Endothelial cell of umbilical vein (primary cell): ENCODE results near the gene PLEKHJ1. TPM values are rescaled to one million over a fixed set of nuclear protein-coding genes. Genes with fewer than 3 reads are reported as not detected.

Source experiments
- BruUV-seq: library from RNA; stranded (reverse); fragments of 400-500 nt; replicated peaks from 2 replicates; lab custom pipeline; 2021; lab: Mats Ljungman, UMichigan
- CTCF ChIA-PET: fragments of 300-600, 350-600 bp; sonication (Branson Sonifier 250); formaldehyde crosslinking; loops from one replicate; lab custom pipeline; 2021; ENCODE audit warnings: antibody characterized with exemption, inconsistent platforms; lab: Charles Lee
- POLR2A ChIA-PET: fragments of 300-600, 350-600 bp; sonication (Branson Sonifier 250); formaldehyde crosslinking; loops from one replicate; lab custom pipeline; 2021; ENCODE audit warnings: antibody characterized with exemption, inconsistent platforms; lab: Charles Lee
- DNase-seq: peaks from one replicate; pipeline ENCODE4 v3.0.0-alpha.2; 2011; ENCODE audit warnings: low read depth, low spot score
- FAIRE-seq: peaks from 2 replicates; lab custom pipeline; 2011; peaks lifted over from hg19 to GRCh38; lab: Jason Lieb, UNC
- H2AFZ ChIP-seq: 2 replicates; pipeline ENCODE4 v1.6.0; 2012; ENCODE audit warnings: low read depth, low read length, control low read depth, inconsistent platforms
- H3K27ac ChIP-seq: 2 replicates; pipeline ENCODE4 v1.5.1; 2011; ENCODE audit warnings: low read depth, mild to moderate bottlenecking, control low read depth, low read length, moderate library complexity; ENCODE audit not compliant: insufficient read depth
- H3K27me3 ChIP-seq, 2 experiments: 2 replicates each; pipeline versions ENCODE4 v1.6.0 to v1.6.1; 2011; ENCODE audit warnings: low read length in 2 of 2, mixed read lengths in 1 of 2; ENCODE audit not compliant: control insufficient read depth in 2 of 2, insufficient read depth in 2 of 2
- H3K36me3 ChIP-seq, 2 experiments: 2 replicates in 1 of 2; 3 replicates in 1 of 2; pipeline ENCODE4 v1.5.1; 2011; ENCODE audit warnings: low read length in 2 of 2, mild to moderate bottlenecking in 1 of 2, moderate library complexity in 1 of 2; ENCODE audit not compliant: control insufficient read depth in 2 of 2, insufficient read depth in 2 of 2; ENCODE audit errors: extremely low read depth in 1 of 2
- H3K4me1 ChIP-seq: 3 replicates; pipeline ENCODE4 v1.5.1; 2011; ENCODE audit warnings: mild to moderate bottlenecking, low read length; ENCODE audit not compliant: control insufficient read depth, insufficient read depth; ENCODE audit errors: extremely low read depth
- H3K4me2 ChIP-seq: 2 replicates; pipeline ENCODE4 v1.6.1; 2011; ENCODE audit warnings: low read length, control low read depth, mixed read lengths; ENCODE audit not compliant: insufficient read depth
- H3K4me3 ChIP-seq, 3 experiments: fragments of 200-600 bp in 1 of 3; sonication (generic), shearing (Covaris generic) in 1 of 3; replicated peaks in 1 of 3; 2 replicates each; pipeline ENCODE4 v1.5.1; 2011 to 2016; ENCODE audit warnings: control low read depth in 3 of 3, low read length in 3 of 3, mild to moderate bottlenecking in 2 of 3, inconsistent platforms in 1 of 3, low read depth in 1 of 3, moderate library complexity in 1 of 3; ENCODE audit not compliant: insufficient read depth in 1 of 3
- H3K79me2 ChIP-seq: 2 replicates; pipeline ENCODE4 v1.6.0; 2012; ENCODE audit warnings: low read length, inconsistent platforms; ENCODE audit not compliant: control insufficient read depth, insufficient read depth
- H3K9ac ChIP-seq: replicated peaks from 2 replicates; pipeline ENCODE3; 2011; ENCODE audit warnings: low read length, control low read depth; ENCODE audit not compliant: insufficient read depth; ENCODE audit errors: extremely low read depth
- H3K9me1 ChIP-seq: replicated peaks from 3 replicates; pipeline ENCODE4 v1.6.0; 2011; ENCODE audit warnings: mild to moderate bottlenecking, low read length; ENCODE audit not compliant: control insufficient read depth, insufficient read depth; ENCODE audit errors: extremely low read depth
- H3K9me3 ChIP-seq: replicated peaks from 2 replicates; pipeline ENCODE4 v1.5.1; 2012; ENCODE audit warnings: low read length, inconsistent platforms; ENCODE audit not compliant: control insufficient read depth, insufficient read depth
- H4K20me1 ChIP-seq: replicated peaks from 2 replicates; pipeline ENCODE3; 2011; ENCODE audit warnings: mild to moderate bottlenecking, low read length; ENCODE audit not compliant: control insufficient read depth, insufficient read depth; ENCODE audit errors: extremely low read depth
- EZH2 ChIP-seq: IDR thresholded peaks from 2 replicates; pipeline ENCODE4 v1.6.1; 2012; ENCODE audit warnings: borderline replicate concordance, low read depth, mild to moderate bottlenecking, moderate library complexity, low read length, inconsistent platforms; ENCODE audit not compliant: severe bottlenecking
- FOS ChIP-seq: IDR thresholded peaks from 2 replicates; pipeline ENCODE4 v1.6.1; 2011; ENCODE audit warnings: mild to moderate bottlenecking, low read length, moderate library complexity, borderline replicate concordance; ENCODE audit not compliant: insufficient read depth
- dilution Hi-C: fragments of 300-500 bp; cut with MboI; formaldehyde crosslinking; loops from one replicate; pipeline ENCODE4 v1.15.0; 2019; ENCODE audit warnings: low sequenced_read_pairs; ENCODE audit not compliant: extremely low pct_ligation_motif_present
- intact Hi-C: fragments of 100-400 bp; cut with micrococcal nuclease; formaldehyde crosslinking; loops from one replicate; pipeline ENCODE4 v1.10.0; 2022
- polyA plus RNA-seq, 4 experiments: library from polyadenylated mRNA; depleted of rRNA in 3 of 4; stranded (reverse) in 3 of 4; unstranded in 1 of 4; fragments of >200 nt; gene quantifications; 2 replicates each; pipeline versions ENCODE4 v1.2.1 to v1.2.3, GENCODE V29; 2011 to 2012; ENCODE audit warnings: missing spikeins in 1 of 4
- total RNA-seq: library from RNA; stranded (reverse); gene quantifications from 2 replicates; pipeline ENCODE4 v1.2.3, GENCODE V29; 2021
- TF ChIP-seq, protein P1 (sequence below), 2 donors: IDR thresholded peaks; 1 replicate in 1 of 2; 2 replicates in 1 of 2; pipeline ENCODE4 v1.5.1; 2011; ENCODE audit warnings: low read length in 2 of 2, mild to moderate bottlenecking in 2 of 2, moderate library complexity in 2 of 2, control low read depth in 1 of 2, inconsistent platforms in 1 of 2, low read depth in 1 of 2; ENCODE audit not compliant: insufficient read depth in 1 of 2; ENCODE audit errors: extremely low read depth in 1 of 2

The PLEKHJ1 gene
- total and polyA plus RNA-seq, 2 donors (not counting 3 experiments of a cell fraction or from before 2014, with no cell fraction given), result 82.4 to 115 TPM

- Histone ChIP-seq H3K9me1 (no peaks in the 10 kb centered on the region), H3K9ac (no peak overlapping the region), H3K27me3 (peaks cover 22 to 40% of the 10 kb centered on the region in 2 experiments), H3K4me3 (no peak overlapping the region), H4K20me1 (no peaks in the 10 kb centered on the region), H3K4me2 (no peak overlapping the region), H2AFZ (no peak overlapping the region), H3K4me1 (peaks cover 16% of the 10 kb centered on the region), H3K27ac (no peak overlapping the region), H3K9me3 (no peaks in the 10 kb centered on the region), H3K36me3 (peaks cover 9 to 17% of the 10 kb centered on the region in 2 experiments), H3K79me2 (no peaks in the 10 kb centered on the region)
- POLR2A ChIA-PET, result no interaction called here
- TF ChIP-seq, protein P1, sequence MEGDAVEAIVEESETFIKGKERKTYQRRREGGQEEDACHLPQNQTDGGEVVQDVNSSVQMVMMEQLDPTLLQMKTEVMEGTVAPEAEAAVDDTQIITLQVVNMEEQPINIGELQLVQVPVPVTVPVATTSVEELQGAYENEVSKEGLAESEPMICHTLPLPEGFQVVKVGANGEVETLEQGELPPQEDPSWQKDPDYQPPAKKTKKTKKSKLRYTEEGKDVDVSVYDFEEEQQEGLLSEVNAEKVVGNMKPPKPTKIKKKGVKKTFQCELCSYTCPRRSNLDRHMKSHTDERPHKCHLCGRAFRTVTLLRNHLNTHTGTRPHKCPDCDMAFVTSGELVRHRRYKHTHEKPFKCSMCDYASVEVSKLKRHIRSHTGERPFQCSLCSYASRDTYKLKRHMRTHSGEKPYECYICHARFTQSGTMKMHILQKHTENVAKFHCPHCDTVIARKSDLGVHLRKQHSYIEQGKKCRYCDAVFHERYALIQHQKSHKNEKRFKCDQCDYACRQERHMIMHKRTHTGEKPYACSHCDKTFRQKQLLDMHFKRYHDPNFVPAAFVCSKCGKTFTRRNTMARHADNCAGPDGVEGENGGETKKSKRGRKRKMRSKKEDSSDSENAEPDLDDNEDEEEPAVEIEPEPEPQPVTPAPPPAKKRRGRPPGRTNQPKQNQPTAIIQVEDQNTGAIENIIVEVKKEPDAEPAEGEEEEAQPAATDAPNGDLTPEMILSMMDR (IDR thresholded peaks at IDR 0.05; ENCODE audit: extremely low read depth in 1 of 2, insufficient read depth in 1 of 2, low read depth in 1 of 2, low read length in 2 of 2), result no peak
- peak; percentile 84 for TF ChIP-seq EZH2
- FAIRE-seq, result no peak
- no TSS peak for BruUV-seq
- dilution Hi-C loops (no loop called here), intact Hi-C loops (no loop called here)
- CTCF ChIA-PET, result interaction anchor here (1.1 to 2.8 kb wide), 4 partner anchors 9 to 95 kb away, joined by 4 to 15 read pairs (median 6); no protein-coding TSS in a partner anchor
- no peak for DNase-seq
These were observed 15.3 kb upstream of the PLEKHJ1 start for GRCh38 chr19:2251106-2252054.

- CTCF ChIA-PET, result interaction anchor here (1.1 to 2.8 kb wide), 5 partner anchors 10 to 95 kb away, joined by 4 to 15 read pairs (median 7); no protein-coding TSS in a partner anchor
- H3K9me3 ChIP-seq, result no peaks in the 10 kb centered on the region
- intact Hi-C loops, result no loop called here
- no peaks in the 10 kb centered on the region for H3K9me1 ChIP-seq
- dilution Hi-C loops, result no loop called here
- POLR2A ChIA-PET, result no interaction called here
- H2AFZ ChIP-seq, result no peak overlapping the region
- no peaks in the 10 kb centered on the region for H3K79me2 ChIP-seq
- H3K9ac ChIP-seq, result no peak overlapping the region
- H3K4me1 ChIP-seq, result peaks cover 16% of the 10 kb centered on the region
- DNase-seq, result no peak
- peaks cover 10 to 23% of the 10 kb centered on the region in 2 experiments for H3K36me3 ChIP-seq
- no TSS peak for BruUV-seq
- H3K27ac ChIP-seq, result no peak overlapping the region
- no peak overlapping the region for H3K4me3 ChIP-seq
- H4K20me1 ChIP-seq, result no peaks in the 10 kb centered on the region
- H3K27me3 ChIP-seq, result peaks cover 22 to 40% of the 10 kb centered on the region in 2 experiments
- no peak for FAIRE-seq
- no peak overlapping the region for H3K4me2 ChIP-seq
- no peak for TF ChIP-seq FOS
These were observed 14.6 kb upstream of the PLEKHJ1 start for GRCh38 chr19:2250766-2251105.
